Osteoblast (primary cell): ENCODE results near the gene SSTR3. TPM values are rescaled to one million over a fixed set of nuclear protein-coding genes. Genes with fewer than 3 reads are reported as not detected.

Source experiments
- DNase-seq: peaks from one replicate; pipeline ENCODE4 v3.0.0; 2011; ENCODE audit warnings: low spot score, mixed read lengths; ENCODE audit not compliant: insufficient read length; ENCODE audit errors: missing footprints
- H2AFZ ChIP-seq: 2 replicates; pipeline ENCODE4 v1.6.0; 2011; ENCODE audit warnings: mild to moderate bottlenecking, low read length
- H3K27ac ChIP-seq: 2 replicates; pipeline ENCODE4 v1.5.1; 2011; ENCODE audit warnings: mild to moderate bottlenecking, low read depth, low read length, moderate library complexity
- H3K27me3 ChIP-seq: 2 replicates; pipeline ENCODE4 v1.6.0; 2012; ENCODE audit warnings: mild to moderate bottlenecking, control low read depth, inconsistent platforms, low read length, moderate library complexity; ENCODE audit not compliant: insufficient read depth
- H3K36me3 ChIP-seq: 2 replicates; pipeline ENCODE4 v1.5.1; 2011; ENCODE audit warnings: mild to moderate bottlenecking, low read length, control low read depth, moderate library complexity; ENCODE audit not compliant: insufficient read depth
- H3K4me1 ChIP-seq: 2 replicates; pipeline ENCODE4 v1.5.1; 2011; ENCODE audit warnings: mild to moderate bottlenecking, low read length, control low read depth, moderate library complexity; ENCODE audit not compliant: insufficient read depth
- H3K4me2 ChIP-seq: 2 replicates; pipeline ENCODE4 v1.6.0; 2011; ENCODE audit warnings: mild to moderate bottlenecking, low read length; ENCODE audit not compliant: insufficient read depth
- H3K4me3 ChIP-seq: fragments of 200-600 bp; sonication (generic); 3 replicates; pipeline ENCODE4 v1.5.1; 2012; ENCODE audit warnings: mild to moderate bottlenecking, low read length, inconsistent platforms; ENCODE audit not compliant: insufficient read depth
- H3K79me2 ChIP-seq: 2 replicates; pipeline ENCODE4 v1.6.0; 2012; ENCODE audit warnings: mild to moderate bottlenecking, low read length, control low read depth, inconsistent platforms; ENCODE audit not compliant: insufficient read depth
- H3K9me3 ChIP-seq: 2 replicates; pipeline ENCODE4 v1.5.1; 2011; ENCODE audit warnings: low read depth, low read length, control low read depth
- H4K20me1 ChIP-seq: 2 replicates; pipeline ENCODE4 v1.6.0; 2012; ENCODE audit warnings: mild to moderate bottlenecking, low read length, control low read depth; ENCODE audit not compliant: insufficient read depth
- total RNA-seq: library from RNA; depleted of rRNA; stranded (reverse); fragments of >200 nt; gene quantifications from 2 replicates; pipeline ENCODE4 v1.2.3, GENCODE V29; 2012
- TF ChIP-seq, protein P1 (sequence below): IDR thresholded peaks from 2 replicates; pipeline ENCODE4 v1.5.1; 2011; ENCODE audit warnings: mild to moderate bottlenecking, low read depth, low read length, moderate library complexity; ENCODE audit errors: extremely low read depth

SSTR3 gene
- total RNA-seq, 1 donor, result not detected

- Histone ChIP-seq H3K4me1 (peaks cover 22% of the 10 kb centered on the region), H3K4me3 (no peak overlapping the region), H3K27me3 (peaks cover 17% of the 10 kb centered on the region), H4K20me1 (no peaks in the 10 kb centered on the region), H3K36me3 (no peaks in the 10 kb centered on the region), H3K9me3 (no peaks in the 10 kb centered on the region), H3K27ac (no peak overlapping the region), H3K79me2 (no peaks in the 10 kb centered on the region), H2AFZ (peak overlapping the region; percentile 81), H3K4me2 (no peak overlapping the region)
- TF ChIP-seq, protein P1, sequence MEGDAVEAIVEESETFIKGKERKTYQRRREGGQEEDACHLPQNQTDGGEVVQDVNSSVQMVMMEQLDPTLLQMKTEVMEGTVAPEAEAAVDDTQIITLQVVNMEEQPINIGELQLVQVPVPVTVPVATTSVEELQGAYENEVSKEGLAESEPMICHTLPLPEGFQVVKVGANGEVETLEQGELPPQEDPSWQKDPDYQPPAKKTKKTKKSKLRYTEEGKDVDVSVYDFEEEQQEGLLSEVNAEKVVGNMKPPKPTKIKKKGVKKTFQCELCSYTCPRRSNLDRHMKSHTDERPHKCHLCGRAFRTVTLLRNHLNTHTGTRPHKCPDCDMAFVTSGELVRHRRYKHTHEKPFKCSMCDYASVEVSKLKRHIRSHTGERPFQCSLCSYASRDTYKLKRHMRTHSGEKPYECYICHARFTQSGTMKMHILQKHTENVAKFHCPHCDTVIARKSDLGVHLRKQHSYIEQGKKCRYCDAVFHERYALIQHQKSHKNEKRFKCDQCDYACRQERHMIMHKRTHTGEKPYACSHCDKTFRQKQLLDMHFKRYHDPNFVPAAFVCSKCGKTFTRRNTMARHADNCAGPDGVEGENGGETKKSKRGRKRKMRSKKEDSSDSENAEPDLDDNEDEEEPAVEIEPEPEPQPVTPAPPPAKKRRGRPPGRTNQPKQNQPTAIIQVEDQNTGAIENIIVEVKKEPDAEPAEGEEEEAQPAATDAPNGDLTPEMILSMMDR, result no peak
- DNase-seq, result peak; percentile 68
Observed at GRCh38 chr22:37175414-37176281, 36.6 kb downstream of the SSTR3 start.

DNA sequence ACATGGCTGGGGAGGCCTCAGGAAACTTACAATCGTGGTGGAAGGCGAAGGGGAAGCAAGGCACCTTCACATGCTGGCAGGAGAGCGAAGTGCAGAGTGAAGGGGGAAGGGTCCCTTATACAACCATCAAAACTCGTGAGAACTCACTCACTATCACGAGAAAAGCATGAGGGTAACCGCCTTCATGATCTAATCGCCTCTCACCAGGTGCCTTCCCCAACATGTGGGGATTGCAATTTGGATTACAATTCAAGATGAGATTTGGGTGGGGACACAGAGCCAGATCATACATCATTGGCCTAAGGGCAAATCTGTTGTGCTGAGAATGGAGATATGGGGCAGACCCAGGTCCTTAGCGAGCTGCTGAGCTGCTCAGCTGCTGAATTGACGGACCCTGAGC is 37.3 kb downstream of the SSTR3 start:
- no peak overlapping the region for H3K4me3 ChIP-seq
- peaks cover 20% of the 10 kb centered on the region for H3K27me3 ChIP-seq
- DNase-seq, result no peak
- no peak overlapping the region for H2AFZ ChIP-seq
- H3K36me3 ChIP-seq, result no peaks in the 10 kb centered on the region
- no peaks in the 10 kb centered on the region for H4K20me1 ChIP-seq
- TF ChIP-seq, protein P1, result no peak
- no peak overlapping the region for H3K27ac ChIP-seq
- H3K79me2 ChIP-seq, result no peaks in the 10 kb centered on the region
- no peaks in the 10 kb centered on the region for H3K9me3 ChIP-seq
- peaks cover 22% of the 10 kb centered on the region for H3K4me1 ChIP-seq
- H3K4me2 ChIP-seq, result no peak overlapping the region

DNA sequence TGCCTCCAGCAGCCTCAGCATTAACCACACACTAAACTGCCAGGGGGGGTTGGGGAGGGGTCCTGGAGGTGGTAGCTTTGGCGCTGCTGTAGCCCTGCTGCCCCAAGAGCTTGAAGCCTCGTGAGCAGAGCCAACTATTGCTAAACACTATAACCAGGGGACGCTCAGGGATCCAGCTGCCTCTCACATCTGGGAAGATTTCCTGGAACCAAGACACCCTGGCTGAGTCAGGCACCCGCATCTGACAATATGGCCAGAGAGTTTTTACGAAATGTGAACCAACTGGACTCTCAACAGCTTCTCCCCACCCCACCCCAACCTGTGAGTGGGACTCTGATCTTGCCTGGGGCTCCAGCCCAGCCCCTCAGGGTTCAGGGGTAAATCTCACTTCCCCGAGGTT is 38.6 kb downstream of the SSTR3 start:
- Histone ChIP-seq H3K27ac (no peak overlapping the region), H3K4me3 (no peak overlapping the region), H3K36me3 (no peaks in the 10 kb centered on the region), H4K20me1 (no peaks in the 10 kb centered on the region), H3K4me2 (no peak overlapping the region), H3K27me3 (peaks cover 28% of the 10 kb centered on the region), H3K79me2 (no peaks in the 10 kb centered on the region), H3K9me3 (no peaks in the 10 kb centered on the region), H3K4me1 (peaks cover 22% of the 10 kb centered on the region), H2AFZ (no peak overlapping the region)
- peak; percentile 68 for DNase-seq
- TF ChIP-seq, protein P1, result no peak
